SU-DHL-6 (cell line): ENCODE results near the gene ZNF541.

Experiments used
- CTCF ChIP-seq: fragments of 200-600 bp; sonication (generic); IDR thresholded peaks from one replicate; pipeline ENCODE4 v1.5.1; 2017; ENCODE audit warnings: antibody characterized with exemption, mild to moderate bottlenecking, low read length, moderate library complexity; ENCODE audit not compliant: insufficient read depth, poor library complexity, severe bottlenecking
- EZH2phosphoT487 ChIP-seq: fragments of 200-600 bp; sonication (generic), shearing (Covaris generic); conservative IDR thresholded peaks from 2 replicates; pipeline ENCODE4 v1.6.1; 2018; ENCODE audit warnings: mild to moderate bottlenecking, antibody characterized with exemption, low read length, moderate library complexity, mixed read lengths

GRCh38 chr19:47561440-47562057 is 11.4 kb downstream of the ZNF541 start:
- TF ChIP-seq CTCF = no peak
- TF ChIP-seq EZH2phosphoT487 = no peak
